ENCODE data around the gene ARHGAP26. TPM values are rescaled to one million over a fixed set of nuclear protein-coding genes. Genes with fewer than 3 reads are reported as not detected.

The ARHGAP26 gene, protein sequence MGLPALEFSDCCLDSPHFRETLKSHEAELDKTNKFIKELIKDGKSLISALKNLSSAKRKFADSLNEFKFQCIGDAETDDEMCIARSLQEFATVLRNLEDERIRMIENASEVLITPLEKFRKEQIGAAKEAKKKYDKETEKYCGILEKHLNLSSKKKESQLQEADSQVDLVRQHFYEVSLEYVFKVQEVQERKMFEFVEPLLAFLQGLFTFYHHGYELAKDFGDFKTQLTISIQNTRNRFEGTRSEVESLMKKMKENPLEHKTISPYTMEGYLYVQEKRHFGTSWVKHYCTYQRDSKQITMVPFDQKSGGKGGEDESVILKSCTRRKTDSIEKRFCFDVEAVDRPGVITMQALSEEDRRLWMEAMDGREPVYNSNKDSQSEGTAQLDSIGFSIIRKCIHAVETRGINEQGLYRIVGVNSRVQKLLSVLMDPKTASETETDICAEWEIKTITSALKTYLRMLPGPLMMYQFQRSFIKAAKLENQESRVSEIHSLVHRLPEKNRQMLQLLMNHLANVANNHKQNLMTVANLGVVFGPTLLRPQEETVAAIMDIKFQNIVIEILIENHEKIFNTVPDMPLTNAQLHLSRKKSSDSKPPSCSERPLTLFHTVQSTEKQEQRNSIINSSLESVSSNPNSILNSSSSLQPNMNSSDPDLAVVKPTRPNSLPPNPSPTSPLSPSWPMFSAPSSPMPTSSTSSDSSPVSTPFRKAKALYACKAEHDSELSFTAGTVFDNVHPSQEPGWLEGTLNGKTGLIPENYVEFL
- 10 to 100 TPM; 12.4 to 49.5 (median 31.8) TPM for total RNA-seq

DNA sequence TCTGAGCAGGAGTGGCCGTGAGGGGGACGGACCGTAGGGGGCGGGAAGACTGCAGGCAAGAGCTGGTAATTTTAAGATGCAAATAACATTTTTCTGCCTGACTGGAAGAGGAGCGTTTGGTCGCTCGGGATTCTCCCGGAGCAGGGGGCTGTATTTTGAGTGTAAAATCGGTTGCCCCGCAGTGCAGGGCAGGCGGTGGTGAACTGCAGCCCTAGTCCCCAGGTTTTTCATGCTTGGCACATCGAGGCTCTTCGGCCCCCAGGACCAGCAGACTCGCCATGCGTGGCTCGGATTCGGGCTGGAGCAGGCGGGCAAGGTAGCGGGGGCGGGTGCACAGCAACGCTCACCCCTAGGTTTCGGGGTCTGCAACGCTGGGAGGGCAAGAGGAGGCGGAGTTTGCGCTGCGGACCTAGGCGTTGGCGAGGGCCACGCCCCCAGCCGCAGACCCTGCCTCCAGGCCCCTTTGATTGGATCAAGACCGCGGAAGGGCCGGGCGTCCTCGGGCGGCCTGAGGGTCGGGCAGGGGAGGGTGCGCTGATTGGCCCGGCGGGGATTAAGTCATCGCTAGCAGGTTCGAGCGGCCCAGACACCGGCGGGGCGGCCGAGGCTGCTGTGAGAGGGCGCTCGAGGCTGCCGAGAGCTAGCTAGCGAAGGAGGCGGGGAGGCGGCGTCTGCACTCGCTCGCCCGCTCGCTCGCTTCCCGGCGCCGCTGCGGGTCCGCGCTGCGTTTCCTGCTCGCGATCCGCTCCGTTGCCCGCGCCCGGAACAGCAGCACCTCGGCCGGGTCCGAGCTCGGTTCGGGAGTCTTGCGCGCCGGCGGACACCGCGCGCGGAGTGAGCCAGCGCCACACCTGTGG lies at the start of gene ARHGAP26:
TSS of gene ARHGAP26 (plus strand) at position 585 of the 857 bp plus-strand sequence. CDS start 385 bp downstream, outside the sequence.
- H3K27ac ChIP-seq, result peak within 1 kb of the TSS; percentile 75 to 96
- intact Hi-C loops (cut with DNase I; ENCODE audit: low total_unique reads), result loop anchor here (10.0 kb wide), 1 partner anchor 95 kb away; no protein-coding TSS in a partner anchor
- DNase-seq, result peak; percentile 96 to 98
- H3K36me3 ChIP-seq, result no peaks in the 10 kb centered on the region
- TF ChIP-seq, protein P1, sequence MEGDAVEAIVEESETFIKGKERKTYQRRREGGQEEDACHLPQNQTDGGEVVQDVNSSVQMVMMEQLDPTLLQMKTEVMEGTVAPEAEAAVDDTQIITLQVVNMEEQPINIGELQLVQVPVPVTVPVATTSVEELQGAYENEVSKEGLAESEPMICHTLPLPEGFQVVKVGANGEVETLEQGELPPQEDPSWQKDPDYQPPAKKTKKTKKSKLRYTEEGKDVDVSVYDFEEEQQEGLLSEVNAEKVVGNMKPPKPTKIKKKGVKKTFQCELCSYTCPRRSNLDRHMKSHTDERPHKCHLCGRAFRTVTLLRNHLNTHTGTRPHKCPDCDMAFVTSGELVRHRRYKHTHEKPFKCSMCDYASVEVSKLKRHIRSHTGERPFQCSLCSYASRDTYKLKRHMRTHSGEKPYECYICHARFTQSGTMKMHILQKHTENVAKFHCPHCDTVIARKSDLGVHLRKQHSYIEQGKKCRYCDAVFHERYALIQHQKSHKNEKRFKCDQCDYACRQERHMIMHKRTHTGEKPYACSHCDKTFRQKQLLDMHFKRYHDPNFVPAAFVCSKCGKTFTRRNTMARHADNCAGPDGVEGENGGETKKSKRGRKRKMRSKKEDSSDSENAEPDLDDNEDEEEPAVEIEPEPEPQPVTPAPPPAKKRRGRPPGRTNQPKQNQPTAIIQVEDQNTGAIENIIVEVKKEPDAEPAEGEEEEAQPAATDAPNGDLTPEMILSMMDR (IDR thresholded peaks at IDR 0.05), result peak; percentile 16 to 40 (median 23)
- TF ChIP-seq POLR2A (IDR thresholded peaks at IDR 0.05), result peak; percentile 100
- no peaks in the 10 kb centered on the region for H3K4me1 ChIP-seq
- peak within 1 kb of the TSS; percentile 62 to 67 for H3K4me3 ChIP-seq
- no peaks in the 10 kb centered on the region for H3K27me3 ChIP-seq
- H3K9me3 ChIP-seq, result no peaks in the 10 kb centered on the region

DNA sequence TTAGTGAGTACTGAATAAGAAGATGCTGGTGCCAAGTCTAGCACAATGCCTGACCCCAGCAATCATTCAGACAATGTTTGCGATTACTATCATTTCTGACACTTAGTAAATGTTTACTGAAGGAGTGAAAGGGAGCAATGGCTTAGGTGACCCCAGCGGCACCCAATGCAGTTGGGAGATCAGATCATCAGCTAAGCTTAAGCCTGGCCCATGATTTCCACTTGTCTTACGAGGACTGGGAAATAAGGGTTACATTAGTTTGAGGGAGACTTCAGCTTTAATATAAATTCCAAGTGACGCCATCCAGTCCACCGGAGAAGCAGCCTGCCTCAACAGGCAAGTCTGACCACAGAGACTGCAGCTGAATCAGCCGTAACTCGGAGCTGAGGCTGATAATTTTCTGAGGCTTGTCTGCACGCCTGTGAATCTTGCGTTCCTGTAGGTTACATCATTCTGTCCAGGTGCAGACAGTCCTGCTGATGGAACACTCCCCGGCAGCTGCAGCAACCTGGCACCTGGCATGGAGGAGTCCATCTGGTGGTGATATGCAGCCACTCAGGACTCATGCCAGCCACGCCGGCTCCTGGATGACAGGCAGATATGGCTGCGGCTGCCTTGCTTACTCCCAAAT lies 49.4 kb upstream of the ARHGAP26 start:
- TF ChIP-seq, protein P1 (IDR thresholded peaks at IDR 0.05), result no peak
- TF ChIP-seq POLR2A (IDR thresholded peaks at IDR 0.05), result no peak
- Histone ChIP-seq H3K4me3 (no peak overlapping the region), H3K27ac (no peak overlapping the region), H3K4me1 (no peaks in the 10 kb centered on the region), H3K36me3 (no peaks in the 10 kb centered on the region), H3K27me3 (no peaks in the 10 kb centered on the region), H3K9me3 (no peaks in the 10 kb centered on the region)
- intact Hi-C loops (cut with DNase I; ENCODE audit: low total_unique reads), result no loop called here
- DNase-seq, result no peak

DNA sequence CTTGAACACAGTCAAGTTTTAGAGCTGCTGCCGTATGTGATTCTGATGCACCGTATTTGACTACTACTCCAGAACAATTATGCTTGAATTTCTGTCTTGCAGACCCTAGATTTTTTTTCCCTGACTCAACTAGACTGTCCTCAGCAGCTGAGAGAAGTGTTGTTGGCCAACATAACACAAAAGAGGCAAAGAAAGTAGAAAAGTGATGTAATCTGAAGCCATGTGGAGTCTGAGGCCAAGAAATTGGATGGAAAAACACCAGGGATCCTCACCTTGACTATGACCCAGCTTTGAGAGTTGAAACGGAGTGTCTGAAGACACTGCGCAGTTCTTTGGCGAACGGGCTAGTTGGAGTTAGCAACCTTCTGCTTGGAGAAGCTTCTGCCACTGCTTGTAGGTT lies 48.0 kb upstream of the ARHGAP26 start:
- TF ChIP-seq, protein P1 (IDR thresholded peaks at IDR 0.05), result no peak
- no peak for TF ChIP-seq POLR2A (IDR thresholded peaks at IDR 0.05)
- intact Hi-C loops (cut with DNase I; ENCODE audit: low total_unique reads), result no loop called here
- Histone ChIP-seq H3K4me3 (no peak overlapping the region), H3K9me3 (no peaks in the 10 kb centered on the region), H3K27me3 (no peaks in the 10 kb centered on the region), H3K4me1 (no peaks in the 10 kb centered on the region), H3K36me3 (no peaks in the 10 kb centered on the region), H3K27ac (no peak overlapping the region)
- DNase-seq, result no peak

DNA sequence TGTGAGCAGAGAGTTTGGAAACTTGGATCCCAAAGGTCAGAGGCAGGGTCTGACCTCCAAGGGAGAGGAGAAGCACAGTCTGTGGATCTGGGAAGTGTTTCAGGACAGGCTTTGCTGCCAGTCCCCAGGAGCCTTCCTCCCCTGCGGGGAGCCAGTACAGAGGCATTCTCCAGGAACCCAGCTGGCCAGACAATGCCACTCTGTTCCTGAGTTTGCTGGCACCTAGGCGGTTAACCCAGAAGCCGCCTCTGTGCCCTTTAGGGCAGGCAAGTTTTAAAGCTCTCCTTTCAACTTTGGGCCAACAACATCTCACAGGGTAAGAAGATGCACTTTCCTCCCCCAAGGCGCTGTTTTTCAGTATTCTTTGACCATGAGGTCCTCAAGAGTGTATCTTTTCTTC lies 47.3 kb upstream of the ARHGAP26 start:
- no peak for DNase-seq
- intact Hi-C loops (cut with DNase I; ENCODE audit: low total_unique reads), result no loop called here
- TF ChIP-seq POLR2A (IDR thresholded peaks at IDR 0.05), result no peak
- TF ChIP-seq, protein P1 (IDR thresholded peaks at IDR 0.05), result no peak
- no peaks in the 10 kb centered on the region for H3K36me3 ChIP-seq
- H3K27ac ChIP-seq, result no peak overlapping the region
- no peak overlapping the region for H3K4me3 ChIP-seq
- no peaks in the 10 kb centered on the region for H3K27me3 ChIP-seq
- H3K4me1 ChIP-seq, result no peaks in the 10 kb centered on the region
- no peaks in the 10 kb centered on the region for H3K9me3 ChIP-seq
